Mucosa of descending colon (tissue), 3 donors: ENCODE results near the gene FOXD2. TPM values are rescaled to one million over a fixed set of nuclear protein-coding genes. Genes with fewer than 3 reads are reported as not detected.

Source experiments
- ATAC-seq: fragments of 200-7000 bp; cut with Tn5 transposase; one replicate; pipeline ENCODE4 v1.9.1; 2020; ENCODE audit warnings: mild to moderate bottlenecking, moderate library complexity
- DNase-seq, 3 donors: peaks; one replicate each; pipeline ENCODE4 v3.0.0-alpha.2; 2020
- H3K36me3 ChIP-seq: fragments of 200-600 bp; one replicate; pipeline ENCODE4 v1.8.0; 2021; ENCODE audit warnings: low read depth, mild to moderate bottlenecking
- H3K4me1 ChIP-seq: fragments of 200-600 bp; one replicate; pipeline ENCODE4 v1.8.0; 2021; ENCODE audit warnings: low read depth, mild to moderate bottlenecking
- H3K4me3 ChIP-seq: fragments of 200-600 bp; one replicate; pipeline ENCODE4 v1.8.0; 2021; ENCODE audit warnings: mild to moderate bottlenecking
- H3K9me3 ChIP-seq: fragments of 200-600 bp; one replicate; pipeline ENCODE4 v1.8.0; 2021; ENCODE audit warnings: mild to moderate bottlenecking
- CTCF ChIP-seq: fragments of 200-600 bp; IDR thresholded peaks from one replicate; pipeline ENCODE4 v1.8.0; 2022; ENCODE audit warnings: antibody characterized with exemption, mild to moderate bottlenecking
- intact Hi-C, 2 donors: fragments of 100-400 bp; cut with DNase I in 1 of 2; cut with micrococcal nuclease in 1 of 2; formaldehyde crosslinking; loops; one replicate each; pipeline versions ENCODE4 v1.11.0 to v1.11.1; 2022; cut with DNase I, micrococcal nuclease
- total RNA-seq, 3 donors: library from RNA; stranded (reverse); fragmentation: NEBNext Ultra II Directional in 2 of 3; extraction: Animal tissue kit (Norgen Biotek cat#: 25700) in 2 of 3; gene quantifications; one replicate each; pipeline versions ENCODE4 v1.2.1 to v1.2.4, GENCODE V29; 2021 to 2023
- donor health status: DM: no; HTN: no; CAD: no; lungs with moderate emphysema.
- donor health status: DM: no; HTN: no; CAD: no.
- donor health status: DM: no; HTN: yes; CAD: no.

The FOXD2 gene
- total RNA-seq, 3 donors from 2014 or later = 7.7 to 24.8 (median 17.1) TPM

GRCh38 chr1:47395433-47395832 lies 42.4 kb upstream of the FOXD2 start:
- Histone ChIP-seq H3K4me3 (no peak overlapping the region), H3K36me3 (no peaks in the 10 kb centered on the region), H3K9me3 (no peaks in the 10 kb centered on the region), H3K4me1 (peaks cover 4% of the 10 kb centered on the region)
- TF ChIP-seq CTCF = no peak
- no peak for DNase-seq
- no peak for ATAC-seq
- intact Hi-C loops = no loop called here

- peaks cover 2% of the 10 kb centered on the region for H3K4me1 ChIP-seq
- H3K9me3 ChIP-seq = no peaks in the 10 kb centered on the region
- H3K36me3 ChIP-seq = no peaks in the 10 kb centered on the region
- H3K4me3 ChIP-seq = no peak overlapping the region
- DNase-seq = no peak
- intact Hi-C loops = no loop called here
- no peak for TF ChIP-seq CTCF
- no peak for ATAC-seq
Measured at GRCh38 chr1:47396671-47397196, 41.1 kb upstream of the FOXD2 start.

- Histone ChIP-seq H3K4me3 (no peak overlapping the region), H3K36me3 (no peaks in the 10 kb centered on the region), H3K4me1 (peaks cover 2% of the 10 kb centered on the region), H3K9me3 (no peaks in the 10 kb centered on the region)
- no peak for TF ChIP-seq CTCF
- intact Hi-C loops = no loop called here
- DNase-seq = no peak
- no peak for ATAC-seq
Measured at GRCh38 chr1:47399138-47399845, 38.6 kb upstream of the FOXD2 start.

- no peak for ATAC-seq
Measured at GRCh38 chr1:47399846-47400155, 38.0 kb upstream of the FOXD2 start.

GRCh38 chr1:47401761-47402160 lies 36.1 kb upstream of the FOXD2 start:
- no peak for TF ChIP-seq CTCF
- no peaks in the 10 kb centered on the region for H3K9me3 ChIP-seq
- H3K4me3 ChIP-seq = no peak overlapping the region
- peaks cover 2% of the 10 kb centered on the region for H3K4me1 ChIP-seq
- intact Hi-C loops = no loop called here
- H3K36me3 ChIP-seq = no peaks in the 10 kb centered on the region
- DNase-seq = no peak
- no peak for ATAC-seq

More at GRCh38 chr1:47399846-47400155, 38.0 kb upstream of the FOXD2 start:
- Histone ChIP-seq H3K36me3 (no peaks in the 10 kb centered on the region), H3K4me1 (peaks cover 2% of the 10 kb centered on the region), H3K4me3 (no peak overlapping the region), H3K9me3 (no peaks in the 10 kb centered on the region)
- DNase-seq = no peak
- TF ChIP-seq CTCF = no peak
- intact Hi-C loops = no loop called here

GRCh38 chr1:47402591-47402990 lies 35.3 kb upstream of the FOXD2 start:
- H3K36me3 ChIP-seq = no peaks in the 10 kb centered on the region
- H3K4me1 ChIP-seq = peaks cover 2% of the 10 kb centered on the region
- H3K9me3 ChIP-seq = no peaks in the 10 kb centered on the region
- ATAC-seq = no peak
- H3K4me3 ChIP-seq = no peak overlapping the region
- intact Hi-C loops = no loop called here
- no peak for DNase-seq
- no peak for TF ChIP-seq CTCF
